PC-9 (cell line): Measurements from ENCODE around the gene GFAP. TPM values are rescaled to one million over a fixed set of nuclear protein-coding genes. Genes with fewer than 3 reads are reported as not detected.
A peak's percentile ranks its signal among the peaks of the same experiment; 100 is the strongest.

Experiments used
- BruUV-seq: library from RNA; stranded (reverse); fragments of 400-500 nt; replicated peaks from 2 replicates; lab custom pipeline; 2021; lab: Mats Ljungman, UMichigan
- CTCF ChIA-PET: fragments of 300-600 bp; sonication (Branson Sonifier 250); formaldehyde crosslinking; loops from one replicate; lab custom pipeline; 2022; ENCODE audit warnings: antibody characterized with exemption; lab: Charles Lee
- POLR2A ChIA-PET: fragments of 300-600 bp; sonication (Branson Sonifier 250); formaldehyde crosslinking; loops from one replicate; lab custom pipeline; 2022; ENCODE audit warnings: antibody characterized with exemption; ENCODE audit not compliant: unreplicated experiment; lab: Charles Lee
- DNase-seq, 2 experiments: peaks; one replicate each; pipeline versions ENCODE4 v3.0.0 to v3.0.0-alpha.2; 2015 to 2022; ENCODE audit warnings: mixed read lengths in 1 of 2
- H2AFZ ChIP-seq: fragments of 200-600 bp; sonication (generic); 2 replicates; pipeline ENCODE4 v1.8.1; 2017; ENCODE audit warnings: antibody characterized with exemption
- H3F3A ChIP-seq: fragments of 200-600 bp; sonication (generic); 2 replicates; pipeline ENCODE4 v1.8.1; 2017; ENCODE audit warnings: antibody characterized with exemption, mild to moderate bottlenecking, low read depth; ENCODE audit not compliant: insufficient read depth
- H3K27ac ChIP-seq: fragments of 200-600 bp; sonication (generic); 2 replicates; pipeline ENCODE4 v1.6.1; 2016; ENCODE audit warnings: mixed run types
- H3K27me3 ChIP-seq: fragments of 200-600 bp; sonication (generic); 2 replicates; pipeline ENCODE4 v1.6.1; 2016; ENCODE audit warnings: low read depth, mixed run types; ENCODE audit not compliant: insufficient read depth
- H3K36me3 ChIP-seq: fragments of 200-600 bp; sonication (generic); 2 replicates; pipeline ENCODE4 v1.6.1; 2016; ENCODE audit warnings: low read depth, mixed run types
- H3K4me1 ChIP-seq: fragments of 200-600 bp; sonication (generic); replicated peaks from 2 replicates; pipeline ENCODE4 v1.6.1; 2016; ENCODE audit warnings: mixed run types; ENCODE audit not compliant: insufficient read depth
- H3K4me2 ChIP-seq: fragments of 200-600 bp; sonication (generic); 2 replicates; pipeline ENCODE4 v1.6.1; 2017; ENCODE audit warnings: mixed run types
- H3K4me3 ChIP-seq: fragments of 200-600 bp; sonication (generic); 2 replicates; pipeline ENCODE4 v1.6.1; 2016; ENCODE audit warnings: mixed run types
- H3K79me2 ChIP-seq: fragments of 200-600 bp; sonication (generic); 2 replicates; pipeline ENCODE4 v1.6.1; 2017; ENCODE audit warnings: low read depth, mixed run types
- H3K9me2 ChIP-seq: fragments of 200-600 bp; sonication (generic); 2 replicates; pipeline ENCODE4 v1.8.1; 2017; ENCODE audit warnings: mild to moderate bottlenecking; ENCODE audit not compliant: insufficient read depth
- H3K9me3 ChIP-seq: fragments of 200-600 bp; sonication (generic); 2 replicates; pipeline ENCODE4 v1.8.1; 2016; ENCODE audit warnings: low read depth; ENCODE audit not compliant: insufficient read depth
- H4K20me1 ChIP-seq: fragments of 200-600 bp; sonication (generic); 2 replicates; pipeline ENCODE4 v1.8.1; 2017; ENCODE audit not compliant: insufficient read depth
- CTCF ChIP-seq: fragments of 200-600 bp; sonication (generic); conservative IDR thresholded peaks from 2 replicates; pipeline ENCODE4 v1.6.1; 2017; ENCODE audit warnings: mixed run types, antibody characterized with exemption, mild to moderate bottlenecking, moderate library complexity
- EZH2 ChIP-seq: fragments of 200-600 bp; sonication (generic); IDR thresholded peaks from 2 replicates; pipeline ENCODE4 v1.8.0; 2017; ENCODE audit warnings: antibody characterized with exemption, low read depth
- intact Hi-C: fragments of 100-400 bp; cut with micrococcal nuclease; formaldehyde crosslinking; loops from one replicate; pipeline ENCODE4 v1.10.0; 2022; ENCODE audit not compliant: unreplicated experiment
- total RNA-seq: library from RNA; stranded (reverse); gene quantifications from 2 replicates; pipeline ENCODE4 v1.2.3, GENCODE V29; 2021

The GFAP gene
- total RNA-seq, 1 experiment from 2014 or later = not detected

GRCh38 chr17:44880062-44880461 lies 35.2 kb downstream of the GFAP start:
- ChIA-PET POLR2A (no interaction called here), CTCF (interaction anchor here (0.5 kb wide), 1 partner anchor 22 kb away, joined by 3 read pairs; no protein-coding TSS in a partner anchor)
- Histone ChIP-seq H3K27ac (no peak overlapping the region), H2AFZ (no peak overlapping the region), H4K20me1 (no peaks in the 10 kb centered on the region; the same call in 1 of the 2 replicates), H3K36me3 (peaks cover 35% of the 10 kb centered on the region; the same call in 1 of the 2 replicates), H3K4me2 (no peak overlapping the region), H3K4me3 (no peak overlapping the region), H3K9me2 (no peaks in the 10 kb centered on the region), H3F3A (peaks cover 15% of the 10 kb centered on the region), H3K79me2 (no peaks in the 10 kb centered on the region), H3K9me3 (no peaks in the 10 kb centered on the region), H3K4me1 (no peaks in the 10 kb centered on the region), H3K27me3 (no peaks in the 10 kb centered on the region)
- no peak for TF ChIP-seq EZH2
- TF ChIP-seq CTCF = no peak
- intact Hi-C loops = no loop called here
- no TSS peak for BruUV-seq
- no peak for DNase-seq

GRCh38 chr17:44879376-44879775 lies 35.9 kb downstream of the GFAP start:
- no peaks in the 10 kb centered on the region for H3K27me3 ChIP-seq
- H3K36me3 ChIP-seq = peaks cover 38% of the 10 kb centered on the region
- H3K27ac ChIP-seq = no peak overlapping the region
- H3K9me3 ChIP-seq = no peaks in the 10 kb centered on the region
- H3K9me2 ChIP-seq = no peaks in the 10 kb centered on the region
- CTCF ChIA-PET = interaction anchor here (0.5 kb wide), 1 partner anchor 23 kb away, joined by 3 read pairs; no protein-coding TSS in a partner anchor
- H3F3A ChIP-seq = peaks cover 15% of the 10 kb centered on the region
- no peaks in the 10 kb centered on the region for H3K4me1 ChIP-seq
- intact Hi-C loops = no loop called here
- H3K4me3 ChIP-seq = no peak overlapping the region
- BruUV-seq = no TSS peak
- DNase-seq = no peak
- H4K20me1 ChIP-seq = no peaks in the 10 kb centered on the region; the same call in 1 of the 2 replicates
- H2AFZ ChIP-seq = no peak overlapping the region
- no peak overlapping the region for H3K4me2 ChIP-seq
- TF ChIP-seq CTCF (no peak), EZH2 (no peak)
- POLR2A ChIA-PET = no interaction called here
- no peaks in the 10 kb centered on the region for H3K79me2 ChIP-seq

- no TSS peak for BruUV-seq
- no peaks in the 10 kb centered on the region for H3K9me3 ChIP-seq
- ChIA-PET CTCF (interaction anchor here (1.1 to 1.6 kb wide), 2 partner anchors 11 to 101 kb away, joined by 3 to 5 read pairs; no protein-coding TSS in a partner anchor), POLR2A (no interaction called here)
- H3K4me1 ChIP-seq = no peaks in the 10 kb centered on the region
- H3K4me2 ChIP-seq = no peak overlapping the region
- no peak overlapping the region for H3K4me3 ChIP-seq
- H3K36me3 ChIP-seq = peaks cover 38% of the 10 kb centered on the region
- intact Hi-C loops = no loop called here
- no peaks in the 10 kb centered on the region for H3K9me2 ChIP-seq
- peaks cover 15% of the 10 kb centered on the region for H3F3A ChIP-seq
- no peaks in the 10 kb centered on the region; the same call in 1 of the 2 replicates for H4K20me1 ChIP-seq
- TF ChIP-seq CTCF (peak; percentile 73), EZH2 (no peak)
- no peak overlapping the region for H2AFZ ChIP-seq
- H3K79me2 ChIP-seq = no peaks in the 10 kb centered on the region
- no peaks in the 10 kb centered on the region for H3K27me3 ChIP-seq
- H3K27ac ChIP-seq = no peak overlapping the region
- no peak for DNase-seq
Observed at GRCh38 chr17:44878627-44879221, 36.6 kb downstream of the GFAP start.
